Stimulated activated CD8-positive, alpha-beta memory T cell treated with anti-CD3 and anti-CD28 coated beads, Interleukin-15, amount 100 ng/mL, for 1 hour (primary cell): ENCODE data around the gene HSD3B1.

Source experiments
- DNase-seq: peaks from one replicate; pipeline ENCODE4 v3.0.0-alpha.2; 2020; ENCODE audit warnings: low read depth

Gene HSD3B1

GRCh38 chr1:119506941-119507340 is at the start of gene HSD3B1:
TSS of gene HSD3B1 (plus strand) at chr1:119507210. CDS start at chr1:119507477, 267 bp downstream.
- DNase-seq: no peak

- no peak for DNase-seq
Measured at GRCh38 chr1:119462964-119463363, 44.0 kb upstream of the HSD3B1 start.

GRCh38 chr1:119463569-119463968 is 43.4 kb upstream of the HSD3B1 start:
- DNase-seq: no peak

GRCh38 chr1:119466445-119466844 is 40.6 kb upstream of the HSD3B1 start:
- no peak for DNase-seq

GRCh38 chr1:119467219-119467618 is 39.8 kb upstream of the HSD3B1 start:
- no peak for DNase-seq

GRCh38 chr1:119467857-119468668 is 38.9 kb upstream of the HSD3B1 start:
- DNase-seq: no peak

- DNase-seq: no peak
Measured at GRCh38 chr1:119469741-119470140, 37.3 kb upstream of the HSD3B1 start.

- no peak for DNase-seq
Measured at GRCh38 chr1:119470377-119470776, 36.6 kb upstream of the HSD3B1 start.

- DNase-seq: no peak
Measured at GRCh38 chr1:119470958-119471357, 36.1 kb upstream of the HSD3B1 start.

- no peak for DNase-seq
Measured at GRCh38 chr1:119471566-119471965, 35.4 kb upstream of the HSD3B1 start.

- no peak for DNase-seq
Measured at GRCh38 chr1:119472080-119472818, 34.8 kb upstream of the HSD3B1 start.

GRCh38 chr1:119472819-119473175 is 34.2 kb upstream of the HSD3B1 start:
- DNase-seq: no peak

- no peak for DNase-seq
Measured at GRCh38 chr1:119475866-119476439, 31.1 kb upstream of the HSD3B1 start.

- no peak for DNase-seq
Measured at GRCh38 chr1:119477710-119478109, 29.3 kb upstream of the HSD3B1 start.

GRCh38 chr1:119480175-119480574 is 26.8 kb upstream of the HSD3B1 start:
- no peak for DNase-seq

- no peak for DNase-seq
Measured at GRCh38 chr1:119481951-119482350, 25.1 kb upstream of the HSD3B1 start.

- DNase-seq: no peak
Measured at GRCh38 chr1:119482517-119483425, 24.2 kb upstream of the HSD3B1 start.

GRCh38 chr1:119483441-119484200 is 23.4 kb upstream of the HSD3B1 start:
- DNase-seq: no peak

- DNase-seq: no peak
Measured at GRCh38 chr1:119485201-119485600, 21.8 kb upstream of the HSD3B1 start.

GRCh38 chr1:119488216-119488615 is 18.8 kb upstream of the HSD3B1 start:
- DNase-seq: no peak

GRCh38 chr1:119489201-119489600 is 17.8 kb upstream of the HSD3B1 start:
- DNase-seq: no peak
